ENCODE results near the gene SPRR2E.
A peak's percentile ranks its signal among the peaks of the same experiment; 100 is the strongest.
"Not testable (repeated sequence)": the region's sequence is repeated elsewhere in the genome, so short reads cannot be mapped to it uniquely, and the experiment has no call there.

SPRR2E gene

GRCh38 chr1:153058826-153059784 is 35.2 kb downstream of the SPRR2E start:
- peak; percentile 22 for DNase-seq (ENCODE audit: low read depth)

- DNase-seq (ENCODE audit: low read depth) = no peak
Observed at GRCh38 chr1:153058154-153058553, 36.2 kb downstream of the SPRR2E start.

- DNase-seq (ENCODE audit: low read depth) = no peak
Observed at GRCh38 chr1:153057375-153057774, 37.0 kb downstream of the SPRR2E start, which contains the start of gene SPRR2A. Gene SPRR2A, minus strand, starts transcription at chr1:153057512. Its CDS starts 777 bp downstream, at chr1:153056735.

GRCh38 chr1:153056111-153056510 is 38.2 kb downstream of the SPRR2E start:
- DNase-seq (ENCODE audit: low read depth) = not testable (repeated sequence)

- DNase-seq (ENCODE audit: low read depth) = no peak
Observed at GRCh38 chr1:153049211-153049610, 45.1 kb downstream of the SPRR2E start.
